Uterus (tissue), 2 donors: ENCODE results near the gene POLR2C.

Source experiments
- POLR2A ChIP-seq, 2 donors: fragments of 450-650 bp; IDR thresholded peaks; one replicate each; pipeline ENCODE4 v1.6.1; 2016; ENCODE audit warnings: antibody characterized with exemption in 2 of 2, mild to moderate bottlenecking in 1 of 2, moderate library complexity in 1 of 2
- TF ChIP-seq, protein P1 (sequence below), 4 experiments: fragments of 200-600 bp in 2 of 4; fragments of 450-650 bp in 2 of 4; sonication (generic) in 2 of 4; IDR thresholded peaks; one replicate each; pipeline ENCODE4 v1.5.1; 2016 to 2019; ENCODE audit warnings: antibody characterized with exemption in 4 of 4, mild to moderate bottlenecking in 2 of 4, moderate library complexity in 1 of 4

DNA sequence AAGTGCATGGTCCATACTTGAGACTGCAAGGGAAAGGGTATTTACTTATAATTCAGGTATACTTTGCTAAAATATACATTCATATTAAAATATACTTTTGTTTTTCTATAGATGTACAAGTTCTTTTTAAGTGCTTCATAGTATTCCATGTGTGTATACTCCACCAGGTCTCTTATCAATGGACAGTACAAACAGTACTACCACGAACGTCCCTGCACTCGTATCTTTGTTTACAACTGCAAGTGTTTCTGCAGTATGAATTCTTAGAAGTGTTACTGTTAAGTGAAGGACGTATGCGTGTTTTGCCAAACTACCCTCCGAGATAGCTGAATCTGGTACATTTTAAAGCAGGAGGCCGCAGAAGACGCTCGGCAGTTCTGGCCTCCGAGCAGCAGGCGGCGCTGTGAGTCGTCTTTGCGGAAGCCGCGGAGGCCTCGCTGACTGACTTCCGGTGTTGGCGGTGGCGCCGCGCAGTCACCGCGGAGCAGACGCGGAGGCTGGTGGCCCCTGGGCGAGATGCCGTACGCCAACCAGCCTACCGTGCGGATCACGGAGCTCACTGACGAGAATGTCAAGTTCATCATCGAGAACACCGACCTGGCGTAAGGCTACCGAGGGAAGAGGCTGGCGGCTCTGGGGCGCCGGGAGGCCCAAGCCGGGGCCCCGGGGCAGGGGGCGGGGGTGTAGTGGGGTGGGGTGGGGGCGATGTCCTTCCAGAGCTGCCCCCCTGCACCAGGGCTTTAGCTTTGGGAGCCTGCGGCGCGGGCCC, at the start of gene POLR2C:
- TF ChIP-seq POLR2A (IDR thresholded peaks at IDR 0.05): peak; percentile 41 to 91
- TF ChIP-seq, protein P1, sequence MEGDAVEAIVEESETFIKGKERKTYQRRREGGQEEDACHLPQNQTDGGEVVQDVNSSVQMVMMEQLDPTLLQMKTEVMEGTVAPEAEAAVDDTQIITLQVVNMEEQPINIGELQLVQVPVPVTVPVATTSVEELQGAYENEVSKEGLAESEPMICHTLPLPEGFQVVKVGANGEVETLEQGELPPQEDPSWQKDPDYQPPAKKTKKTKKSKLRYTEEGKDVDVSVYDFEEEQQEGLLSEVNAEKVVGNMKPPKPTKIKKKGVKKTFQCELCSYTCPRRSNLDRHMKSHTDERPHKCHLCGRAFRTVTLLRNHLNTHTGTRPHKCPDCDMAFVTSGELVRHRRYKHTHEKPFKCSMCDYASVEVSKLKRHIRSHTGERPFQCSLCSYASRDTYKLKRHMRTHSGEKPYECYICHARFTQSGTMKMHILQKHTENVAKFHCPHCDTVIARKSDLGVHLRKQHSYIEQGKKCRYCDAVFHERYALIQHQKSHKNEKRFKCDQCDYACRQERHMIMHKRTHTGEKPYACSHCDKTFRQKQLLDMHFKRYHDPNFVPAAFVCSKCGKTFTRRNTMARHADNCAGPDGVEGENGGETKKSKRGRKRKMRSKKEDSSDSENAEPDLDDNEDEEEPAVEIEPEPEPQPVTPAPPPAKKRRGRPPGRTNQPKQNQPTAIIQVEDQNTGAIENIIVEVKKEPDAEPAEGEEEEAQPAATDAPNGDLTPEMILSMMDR (IDR thresholded peaks at IDR 0.05): peak; percentile 97
